Measurements from ENCODE around the gene RMDN2. TPM values are rescaled to one million over a fixed set of nuclear protein-coding genes. Genes with fewer than 3 reads are reported as not detected.

Gene RMDN2
- total RNA-seq, 1 experiment from 2014 or later: 4.4 TPM

DNA sequence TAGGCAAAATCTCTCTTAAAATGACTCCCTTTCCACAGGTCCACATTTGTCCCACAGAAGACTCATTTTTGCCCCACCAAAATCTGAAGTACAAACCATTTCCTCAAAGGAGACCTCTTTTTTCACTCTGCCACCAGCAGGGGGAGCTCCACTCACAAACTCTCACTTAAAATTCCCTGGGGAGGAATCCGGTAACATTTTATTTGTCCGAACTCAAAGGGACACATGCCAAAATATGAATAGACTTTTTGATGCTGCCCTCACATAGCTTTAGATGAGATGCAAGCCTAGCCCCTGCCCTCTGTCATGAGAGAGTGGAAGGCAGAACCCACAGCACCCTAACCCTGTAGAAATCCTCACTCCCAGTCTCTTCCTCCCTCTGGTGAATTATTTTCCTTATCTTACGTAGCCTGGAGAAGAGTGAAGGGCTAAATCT is 57.1 kb downstream of the RMDN2 start:
- POLR2A ChIA-PET: no interaction called here
- no TSS peak for BruUV-seq (replicated peaks)
- Histone ChIP-seq H3K4me3 (ENCODE audit: low read depth in 2 of 2, low read length in 2 of 2) (peak overlapping the region; percentile 14 to 29; a peak in 2 of 4 replicates), H3K4me1 (ENCODE audit: control insufficient read depth, insufficient read depth, low read length) (peaks cover 5% of the 10 kb centered on the region; the same call in 1 of the 2 replicates), H3K9me3 (ENCODE audit: control insufficient read depth, insufficient read depth, low read depth, low read length) (no peaks in the 10 kb centered on the region), H3K27me3 (ENCODE audit: control insufficient read depth, insufficient read depth, low read length) (no peaks in the 10 kb centered on the region), H3K36me3 (ENCODE audit: control insufficient read depth, insufficient read depth, low read length) (no peaks in the 10 kb centered on the region), H3K27ac (ENCODE audit: low read length) (peak overlapping the region; percentile 45; the same call in 1 of the 2 replicates)
- ATAC-seq (peak; percentile 84), DNase-seq (ENCODE audit: low read depth, low spot score) (peak; percentile 47)
- CTCF ChIA-PET: interaction anchor here (0.9 kb wide), 1 partner anchor 292 kb away, joined by 9 read pairs; no protein-coding TSS in a partner anchor
- intact Hi-C loops (cut with micrococcal nuclease; ENCODE audit: unreplicated experiment): loop anchor here (1.0 to 5.0 kb wide), 3 partner anchors 95 to 292 kb away; partner anchors contain the start of gene CYP1B1
- TF ChIP-seq, protein P1, sequence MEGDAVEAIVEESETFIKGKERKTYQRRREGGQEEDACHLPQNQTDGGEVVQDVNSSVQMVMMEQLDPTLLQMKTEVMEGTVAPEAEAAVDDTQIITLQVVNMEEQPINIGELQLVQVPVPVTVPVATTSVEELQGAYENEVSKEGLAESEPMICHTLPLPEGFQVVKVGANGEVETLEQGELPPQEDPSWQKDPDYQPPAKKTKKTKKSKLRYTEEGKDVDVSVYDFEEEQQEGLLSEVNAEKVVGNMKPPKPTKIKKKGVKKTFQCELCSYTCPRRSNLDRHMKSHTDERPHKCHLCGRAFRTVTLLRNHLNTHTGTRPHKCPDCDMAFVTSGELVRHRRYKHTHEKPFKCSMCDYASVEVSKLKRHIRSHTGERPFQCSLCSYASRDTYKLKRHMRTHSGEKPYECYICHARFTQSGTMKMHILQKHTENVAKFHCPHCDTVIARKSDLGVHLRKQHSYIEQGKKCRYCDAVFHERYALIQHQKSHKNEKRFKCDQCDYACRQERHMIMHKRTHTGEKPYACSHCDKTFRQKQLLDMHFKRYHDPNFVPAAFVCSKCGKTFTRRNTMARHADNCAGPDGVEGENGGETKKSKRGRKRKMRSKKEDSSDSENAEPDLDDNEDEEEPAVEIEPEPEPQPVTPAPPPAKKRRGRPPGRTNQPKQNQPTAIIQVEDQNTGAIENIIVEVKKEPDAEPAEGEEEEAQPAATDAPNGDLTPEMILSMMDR (IDR thresholded peaks at IDR 0.05): peak; percentile 90
- no peak for TF ChIP-seq TCF7L2 (IDR thresholded peaks at IDR 0.05; ENCODE audit: low read depth, low read length)
- in situ Hi-C loops (cut with HindIII; ENCODE audit: low pct_unique_long_range_greater_than_20kb, low sequenced_read_pairs): no loop called here

DNA sequence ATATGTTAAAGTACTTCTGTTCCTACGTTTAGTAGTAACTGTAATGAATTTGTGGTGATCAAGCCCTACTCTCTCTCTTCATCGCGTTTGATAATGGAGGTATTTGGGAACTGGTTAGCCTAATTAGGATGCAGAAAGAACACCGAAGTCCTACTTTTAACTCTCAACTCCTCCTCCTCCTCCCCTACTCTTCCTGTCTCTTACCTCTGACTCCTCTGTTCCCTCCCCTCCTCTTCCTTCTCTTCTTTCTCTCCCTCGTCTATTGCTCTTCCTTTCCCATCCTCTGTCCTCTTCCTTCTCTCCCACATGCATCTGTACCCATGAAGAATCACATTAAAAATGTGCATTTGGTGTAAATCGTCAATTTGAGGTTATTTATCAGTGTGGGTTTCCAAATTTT is 57.8 kb downstream of the RMDN2 start:
- intact Hi-C loops (cut with micrococcal nuclease; ENCODE audit: unreplicated experiment): loop anchor here (1.0 to 5.0 kb wide), 3 partner anchors 94 to 291 kb away; partner anchors contain the start of gene CYP1B1
- Histone ChIP-seq H3K4me3 (ENCODE audit: low read depth in 2 of 2, low read length in 2 of 2) (no peak overlapping the region), H3K4me1 (ENCODE audit: control insufficient read depth, insufficient read depth, low read length) (peaks cover 5% of the 10 kb centered on the region; the same call in 1 of the 2 replicates), H3K27ac (ENCODE audit: low read length) (no peak overlapping the region), H3K9me3 (ENCODE audit: control insufficient read depth, insufficient read depth, low read depth, low read length) (no peaks in the 10 kb centered on the region), H3K27me3 (ENCODE audit: control insufficient read depth, insufficient read depth, low read length) (no peaks in the 10 kb centered on the region), H3K36me3 (ENCODE audit: control insufficient read depth, insufficient read depth, low read length) (no peaks in the 10 kb centered on the region)
- TF ChIP-seq POLR2AphosphoS5 (IDR thresholded peaks at IDR 0.05; ENCODE audit: low read depth, low read length) (no peak), TCF7L2 (IDR thresholded peaks at IDR 0.05; ENCODE audit: low read depth, low read length) (no peak), SIN3A (IDR thresholded peaks at IDR 0.05; ENCODE audit: borderline replicate concordance, insufficient read depth, low read depth, low read length) (no peak)
- TF ChIP-seq, protein P2, sequence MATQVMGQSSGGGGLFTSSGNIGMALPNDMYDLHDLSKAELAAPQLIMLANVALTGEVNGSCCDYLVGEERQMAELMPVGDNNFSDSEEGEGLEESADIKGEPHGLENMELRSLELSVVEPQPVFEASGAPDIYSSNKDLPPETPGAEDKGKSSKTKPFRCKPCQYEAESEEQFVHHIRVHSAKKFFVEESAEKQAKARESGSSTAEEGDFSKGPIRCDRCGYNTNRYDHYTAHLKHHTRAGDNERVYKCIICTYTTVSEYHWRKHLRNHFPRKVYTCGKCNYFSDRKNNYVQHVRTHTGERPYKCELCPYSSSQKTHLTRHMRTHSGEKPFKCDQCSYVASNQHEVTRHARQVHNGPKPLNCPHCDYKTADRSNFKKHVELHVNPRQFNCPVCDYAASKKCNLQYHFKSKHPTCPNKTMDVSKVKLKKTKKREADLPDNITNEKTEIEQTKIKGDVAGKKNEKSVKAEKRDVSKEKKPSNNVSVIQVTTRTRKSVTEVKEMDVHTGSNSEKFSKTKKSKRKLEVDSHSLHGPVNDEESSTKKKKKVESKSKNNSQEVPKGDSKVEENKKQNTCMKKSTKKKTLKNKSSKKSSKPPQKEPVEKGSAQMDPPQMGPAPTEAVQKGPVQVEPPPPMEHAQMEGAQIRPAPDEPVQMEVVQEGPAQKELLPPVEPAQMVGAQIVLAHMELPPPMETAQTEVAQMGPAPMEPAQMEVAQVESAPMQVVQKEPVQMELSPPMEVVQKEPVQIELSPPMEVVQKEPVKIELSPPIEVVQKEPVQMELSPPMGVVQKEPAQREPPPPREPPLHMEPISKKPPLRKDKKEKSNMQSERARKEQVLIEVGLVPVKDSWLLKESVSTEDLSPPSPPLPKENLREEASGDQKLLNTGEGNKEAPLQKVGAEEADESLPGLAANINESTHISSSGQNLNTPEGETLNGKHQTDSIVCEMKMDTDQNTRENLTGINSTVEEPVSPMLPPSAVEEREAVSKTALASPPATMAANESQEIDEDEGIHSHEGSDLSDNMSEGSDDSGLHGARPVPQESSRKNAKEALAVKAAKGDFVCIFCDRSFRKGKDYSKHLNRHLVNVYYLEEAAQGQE (IDR thresholded peaks at IDR 0.05; ENCODE audit: insufficient read depth in 1 of 2, low read depth in 2 of 2, low read length in 1 of 2): no peak
- TF ChIP-seq, protein P1 (IDR thresholded peaks at IDR 0.05): no peak
- ChIA-PET CTCF (no interaction called here), POLR2A (no interaction called here)
- no peak for DNase-seq (ENCODE audit: low read depth, low spot score)
- ATAC-seq: no peak
- in situ Hi-C loops (cut with HindIII; ENCODE audit: low pct_unique_long_range_greater_than_20kb, low sequenced_read_pairs): no loop called here
- no TSS peak for BruUV-seq (replicated peaks)
